Tibial nerve (tissue), 4 donors: ENCODE data around the gene SLC35G2.

Source experiments
- EP300 ChIP-seq, 2 donors: sonication (generic); formaldehyde crosslinking; IDR thresholded peaks; one replicate each; pipeline ENCODE4 v1.6.1; 2017; ENCODE audit warnings: antibody characterized with exemption in 2 of 2, mild to moderate bottlenecking in 1 of 2
- POLR2A ChIP-seq, 2 donors: fragments of 450-650 bp; IDR thresholded peaks; one replicate each; pipeline ENCODE4 v1.6.1; 2017; ENCODE audit warnings: antibody characterized with exemption in 2 of 2, mild to moderate bottlenecking in 2 of 2, moderate library complexity in 2 of 2
- TF ChIP-seq, protein P1 (sequence below), 5 experiments: fragments of 200-600 bp in 3 of 5; fragments of 450-650 bp in 2 of 5; sonication (generic) in 3 of 5; IDR thresholded peaks; one replicate each; pipeline ENCODE4 v1.5.1; 2016 to 2019; ENCODE audit warnings: antibody characterized with exemption in 5 of 5, mild to moderate bottlenecking in 3 of 5, moderate library complexity in 2 of 5

- TF ChIP-seq, protein P1, sequence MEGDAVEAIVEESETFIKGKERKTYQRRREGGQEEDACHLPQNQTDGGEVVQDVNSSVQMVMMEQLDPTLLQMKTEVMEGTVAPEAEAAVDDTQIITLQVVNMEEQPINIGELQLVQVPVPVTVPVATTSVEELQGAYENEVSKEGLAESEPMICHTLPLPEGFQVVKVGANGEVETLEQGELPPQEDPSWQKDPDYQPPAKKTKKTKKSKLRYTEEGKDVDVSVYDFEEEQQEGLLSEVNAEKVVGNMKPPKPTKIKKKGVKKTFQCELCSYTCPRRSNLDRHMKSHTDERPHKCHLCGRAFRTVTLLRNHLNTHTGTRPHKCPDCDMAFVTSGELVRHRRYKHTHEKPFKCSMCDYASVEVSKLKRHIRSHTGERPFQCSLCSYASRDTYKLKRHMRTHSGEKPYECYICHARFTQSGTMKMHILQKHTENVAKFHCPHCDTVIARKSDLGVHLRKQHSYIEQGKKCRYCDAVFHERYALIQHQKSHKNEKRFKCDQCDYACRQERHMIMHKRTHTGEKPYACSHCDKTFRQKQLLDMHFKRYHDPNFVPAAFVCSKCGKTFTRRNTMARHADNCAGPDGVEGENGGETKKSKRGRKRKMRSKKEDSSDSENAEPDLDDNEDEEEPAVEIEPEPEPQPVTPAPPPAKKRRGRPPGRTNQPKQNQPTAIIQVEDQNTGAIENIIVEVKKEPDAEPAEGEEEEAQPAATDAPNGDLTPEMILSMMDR (IDR thresholded peaks at IDR 0.05), result no peak
- TF ChIP-seq EP300 (IDR thresholded peaks at IDR 0.05) (peak in 1 of 2 donors; percentile 12), POLR2A (IDR thresholded peaks at IDR 0.05) (no peak)
These were observed 646 bp upstream of the SLC35G2 start for GRCh38 chr3:136818191-136818768.
